WTC11 (cell line): ENCODE data around the gene EEF1E1. TPM values are rescaled to one million over a fixed set of nuclear protein-coding genes. Genes with fewer than 3 reads are reported as not detected.
A peak's percentile ranks its signal among the peaks of the same experiment; 100 is the strongest.

Experiments
- ATAC-seq: fragments of 200-7000 bp; cut with Tn5 transposase; 2 replicates; pipeline ENCODE4 v1.10.0; 2021; ENCODE audit warnings: mild to moderate bottlenecking, moderate library complexity
- CTCF ChIA-PET: fragments of 300-600 bp; sonication (Branson Sonifier 250); formaldehyde crosslinking; loops from one replicate; lab custom pipeline; 2021; ENCODE audit warnings: antibody characterized with exemption; lab: Charles Lee
- POLR2A ChIA-PET: fragments of 350-600 bp; sonication (Branson Sonifier 250); formaldehyde crosslinking; loops from one replicate; lab custom pipeline; 2021; ENCODE audit warnings: antibody characterized with exemption; lab: Charles Lee
- DNase-seq: peaks from one replicate; pipeline ENCODE4 v3.0.0; 2021; ENCODE audit warnings: low spot score
- H3K27ac Mint-ChIP-seq: 2 replicates; pipeline ENCODE4 v1.8.0; 2021; ENCODE audit warnings: mixed read lengths
- H3K27me3 Mint-ChIP-seq: 2 replicates; pipeline ENCODE4 v1.8.0; 2021; ENCODE audit warnings: low read depth, mild to moderate bottlenecking, moderate library complexity, mixed read lengths
- H3K36me3 Mint-ChIP-seq: 2 replicates; pipeline ENCODE4 v1.8.0; 2021; ENCODE audit warnings: mixed read lengths
- H3K4me1 Mint-ChIP-seq: 2 replicates; pipeline ENCODE4 v1.8.0; 2022; ENCODE audit warnings: mixed read lengths
- H3K4me3 Mint-ChIP-seq: 2 replicates; pipeline ENCODE4 v1.8.0; 2021; ENCODE audit warnings: mild to moderate bottlenecking, moderate library complexity, mixed read lengths
- H3K9me3 Mint-ChIP-seq: 2 replicates; pipeline ENCODE4 v1.8.0; 2021; ENCODE audit warnings: mixed read lengths
- ATF2 ChIP-seq: sonication (generic); formaldehyde crosslinking; IDR thresholded peaks from 2 replicates; pipeline ENCODE4 v1.8.1; 2022; ENCODE audit warnings: low read depth, missing genetic modification reagents, borderline replicate concordance
- ATF6 ChIP-seq: sonication (generic); formaldehyde crosslinking; IDR thresholded peaks from 2 replicates; pipeline ENCODE4 v1.8.1; 2023; ENCODE audit warnings: mild to moderate bottlenecking, missing genetic modification reagents
- CREM ChIP-seq: sonication (generic); formaldehyde crosslinking; IDR thresholded peaks from 2 replicates; pipeline ENCODE4 v1.8.1; 2022; ENCODE audit warnings: mild to moderate bottlenecking, missing genetic modification reagents, moderate library complexity
- ETV6 ChIP-seq: sonication (generic); formaldehyde crosslinking; IDR thresholded peaks from 2 replicates; pipeline ENCODE4 v1.8.1; 2022; ENCODE audit warnings: mild to moderate bottlenecking, missing genetic modification reagents
- GABPB1 ChIP-seq: sonication (generic); formaldehyde crosslinking; IDR thresholded peaks from 2 replicates; pipeline ENCODE4 v1.8.1; 2023; ENCODE audit warnings: mild to moderate bottlenecking, missing genetic modification reagents
- GRHL2 ChIP-seq: fragments of 250-450 bp; sonication (Bioruptor Pico); IDR thresholded peaks from 2 replicates; pipeline ENCODE4 v1.8.0; 2022; ENCODE audit warnings: mild to moderate bottlenecking, moderate library complexity; ENCODE audit not compliant: insufficient replicate concordance, severe bottlenecking
- HMGA2 ChIP-seq: fragments of 250-450 bp; sonication (Bioruptor Pico); IDR thresholded peaks from 2 replicates; pipeline ENCODE4 v1.4.0; 2021; ENCODE audit warnings: mild to moderate bottlenecking, moderate library complexity
- IRF1 ChIP-seq: sonication (generic); formaldehyde crosslinking; IDR thresholded peaks from 2 replicates; pipeline ENCODE4 v1.8.0; 2023; ENCODE audit warnings: missing genetic modification reagents
- MXD4 ChIP-seq: fragments of 250-450 bp; sonication (Bioruptor Pico); IDR thresholded peaks from 2 replicates; pipeline ENCODE4 v1.8.0; 2021; ENCODE audit warnings: mild to moderate bottlenecking, moderate library complexity, borderline replicate concordance
- PREB ChIP-seq: sonication (generic); formaldehyde crosslinking; IDR thresholded peaks from 2 replicates; pipeline ENCODE4 v1.8.1; 2022; ENCODE audit warnings: mild to moderate bottlenecking, missing genetic modification reagents, moderate library complexity, borderline replicate concordance
- PRRX2 ChIP-seq: fragments of 250-450 bp; sonication (Bioruptor Pico); IDR thresholded peaks from 2 replicates; pipeline ENCODE4 v1.8.0; 2021; ENCODE audit warnings: mild to moderate bottlenecking
- SP1 ChIP-seq: sonication (generic); formaldehyde crosslinking; conservative IDR thresholded peaks from 2 replicates; pipeline ENCODE4 v1.8.1; 2022; ENCODE audit warnings: missing genetic modification reagents
- TEAD1 ChIP-seq: sonication (generic); formaldehyde crosslinking; IDR thresholded peaks from 2 replicates; pipeline ENCODE4 v1.8.0; 2022; ENCODE audit warnings: mild to moderate bottlenecking, missing genetic modification reagents
- ZNF317 ChIP-seq: sonication (generic); formaldehyde crosslinking; IDR thresholded peaks from 2 replicates; pipeline ENCODE4 v1.8.1; 2023; ENCODE audit warnings: low read depth, mild to moderate bottlenecking, moderate library complexity, missing genetic modification reagents, borderline replicate concordance
- ZNF416 ChIP-seq: fragments of 250-450 bp; sonication (Bioruptor Pico); IDR thresholded peaks from 2 replicates; pipeline ENCODE4 v1.9.0; 2021; ENCODE audit warnings: mild to moderate bottlenecking, inconsistent platforms
- ZSCAN18 ChIP-seq: fragments of 250-450 bp; sonication (Bioruptor Pico); IDR thresholded peaks from 2 replicates; pipeline ENCODE4 v2.1.2; 2022; ENCODE audit warnings: mild to moderate bottlenecking, moderate library complexity
- total RNA-seq: library from RNA; stranded (reverse); gene quantifications from 3 replicates; pipeline ENCODE4 v1.2.3, GENCODE V29; 2021
- TF ChIP-seq, protein P1 (sequence below): fragments of 250-450 bp; sonication (Bioruptor Pico); IDR thresholded peaks from 2 replicates; pipeline ENCODE4 v1.9.0; 2021; ENCODE audit warnings: moderate library complexity, mild to moderate bottlenecking, inconsistent platforms, borderline replicate concordance
- TF ChIP-seq, protein P2 (sequence below): sonication (generic); formaldehyde crosslinking; IDR thresholded peaks from 2 replicates; pipeline ENCODE4 v1.8.1; 2023; ENCODE audit warnings: mild to moderate bottlenecking, missing genetic modification reagents, moderate library complexity

The EEF1E1 gene
- total RNA-seq, 1 experiment from 2014 or later: 89.2 TPM

DNA sequence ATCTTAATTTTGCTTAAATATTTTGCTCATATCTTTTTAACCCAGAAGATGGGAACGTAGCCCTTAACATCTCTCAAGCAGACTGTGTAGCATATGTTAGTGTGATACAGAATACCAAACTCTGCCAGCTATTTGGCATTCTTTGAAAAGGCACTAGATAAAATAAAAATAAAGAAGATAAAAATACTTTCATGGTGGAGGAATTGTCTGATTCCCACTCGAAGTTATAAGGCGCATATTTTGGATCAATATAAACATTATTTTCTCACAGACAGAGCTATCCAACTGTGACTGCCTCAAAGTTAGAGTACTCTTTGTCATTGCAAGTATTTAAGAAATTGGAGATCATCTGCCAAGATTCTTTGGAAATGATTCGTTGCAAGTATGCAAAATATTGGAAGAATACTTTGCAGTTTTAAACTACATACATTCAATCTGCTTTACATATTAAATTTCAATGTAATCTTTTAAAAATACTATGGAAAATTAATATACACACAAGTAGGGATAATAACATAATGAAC, 10.8 kb upstream of the EEF1E1 start (continued):
- TF ChIP-seq ATF2: no peak

GRCh38 chr6:8110725-8111124, 8.4 kb upstream of the EEF1E1 start:
- Mint-ChIP-seq H3K27ac (no peak overlapping the region), H3K4me3 (no peak overlapping the region), H3K27me3 (no peaks in the 10 kb centered on the region), H3K4me1 (no peaks in the 10 kb centered on the region), H3K36me3 (no peaks in the 10 kb centered on the region), H3K9me3 (peaks cover 17% of the 10 kb centered on the region)
- ChIA-PET POLR2A (no interaction called here), CTCF (no interaction called here)
- TF ChIP-seq, protein P1, sequence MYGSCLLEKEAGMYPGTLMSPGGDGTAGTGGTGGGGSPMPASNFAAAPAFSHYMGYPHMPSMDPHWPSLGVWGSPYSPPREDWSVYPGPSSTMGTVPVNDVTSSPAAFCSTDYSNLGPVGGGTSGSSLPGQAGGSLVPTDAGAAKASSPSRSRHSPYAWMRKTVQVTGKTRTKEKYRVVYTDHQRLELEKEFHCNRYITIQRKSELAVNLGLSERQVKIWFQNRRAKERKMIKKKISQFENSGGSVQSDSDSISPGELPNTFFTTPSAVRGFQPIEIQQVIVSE (CRISPR knock-in tag): no peak
- no peak for TF ChIP-seq GRHL2 (CRISPR knock-in tag)
- TF ChIP-seq GABPB1 (CRISPR knock-in tag): peak; percentile 96
- DNase-seq (no peak), ATAC-seq (no peak)

- POLR2A ChIA-PET: no interaction called here
- Mint-ChIP-seq H3K36me3 (no peaks in the 10 kb centered on the region), H3K27me3 (no peaks in the 10 kb centered on the region), H3K4me1 (no peaks in the 10 kb centered on the region), H3K9me3 (peaks cover 13% of the 10 kb centered on the region), H3K4me3 (no peak overlapping the region), H3K27ac (no peak overlapping the region)
- no peak for ATAC-seq
- DNase-seq: no peak
- CTCF ChIA-PET: no interaction called here
- TF ChIP-seq PRRX2 (CRISPR knock-in tag): no peak
- no peak for TF ChIP-seq TEAD1 (CRISPR knock-in tag)
- TF ChIP-seq, protein P2, sequence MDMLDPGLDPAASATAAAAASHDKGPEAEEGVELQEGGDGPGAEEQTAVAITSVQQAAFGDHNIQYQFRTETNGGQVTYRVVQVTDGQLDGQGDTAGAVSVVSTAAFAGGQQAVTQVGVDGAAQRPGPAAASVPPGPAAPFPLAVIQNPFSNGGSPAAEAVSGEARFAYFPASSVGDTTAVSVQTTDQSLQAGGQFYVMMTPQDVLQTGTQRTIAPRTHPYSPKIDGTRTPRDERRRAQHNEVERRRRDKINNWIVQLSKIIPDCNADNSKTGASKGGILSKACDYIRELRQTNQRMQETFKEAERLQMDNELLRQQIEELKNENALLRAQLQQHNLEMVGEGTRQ (CRISPR knock-in tag): no peak
- TF ChIP-seq ZNF416 (CRISPR knock-in tag): no peak
- no peak for TF ChIP-seq SP1 (CRISPR knock-in tag)
- TF ChIP-seq GABPB1 (CRISPR knock-in tag): no peak
- no peak for TF ChIP-seq MXD4
- no peak for TF ChIP-seq ETV6
- TF ChIP-seq IRF1 (CRISPR knock-in tag): no peak
Observed at GRCh38 chr6:8110117-8110721, 7.9 kb upstream of the EEF1E1 start.

- Mint-ChIP-seq H3K36me3 (no peaks in the 10 kb centered on the region), H3K9me3 (peaks cover 13% of the 10 kb centered on the region), H3K4me1 (no peaks in the 10 kb centered on the region), H3K27me3 (no peaks in the 10 kb centered on the region), H3K27ac (no peak overlapping the region), H3K4me3 (no peak overlapping the region)
- DNase-seq (no peak), ATAC-seq (no peak)
- CTCF ChIA-PET: interaction anchor here (0.6 kb wide), 1 partner anchor 95 kb away, joined by 4 read pairs; no protein-coding TSS in a partner anchor
- POLR2A ChIA-PET: no interaction called here
- TF ChIP-seq, protein P2 (CRISPR knock-in tag): no peak
- TF ChIP-seq PREB (CRISPR knock-in tag): no peak
- TF ChIP-seq ATF6 (CRISPR knock-in tag): no peak
- TF ChIP-seq TEAD1 (CRISPR knock-in tag): no peak
- TF ChIP-seq ZSCAN18 (CRISPR knock-in tag): no peak
- TF ChIP-seq HMGA2 (CRISPR knock-in tag): no peak
- no peak for TF ChIP-seq CREM (CRISPR knock-in tag)
- TF ChIP-seq ZNF317 (CRISPR knock-in tag): no peak
Observed at GRCh38 chr6:8108759-8109539, 6.6 kb upstream of the EEF1E1 start.
